HG03460 (cell line): Measurements from ENCODE around the gene FGD4.
A peak's percentile ranks its signal among the peaks of the same experiment; 100 is the strongest.

Experiments used
- ATAC-seq: cut with Tn5 transposase; IDR thresholded peaks from one replicate; pipeline ENCODE4 v1.9.1; 2021; ENCODE audit not compliant: unreplicated experiment

The FGD4 gene

GRCh38 chr12:32454866-32455265, 55.5 kb downstream of the FGD4 start:
- no peak for ATAC-seq

GRCh38 chr12:32455607-32456071, 56.3 kb downstream of the FGD4 start:
- ATAC-seq, result no peak

- no peak for ATAC-seq
These were observed 58.1 kb downstream of the FGD4 start for GRCh38 chr12:32457251-32458025.

GRCh38 chr12:32460638-32461037, 61.3 kb downstream of the FGD4 start:
- no peak for ATAC-seq

DNA sequence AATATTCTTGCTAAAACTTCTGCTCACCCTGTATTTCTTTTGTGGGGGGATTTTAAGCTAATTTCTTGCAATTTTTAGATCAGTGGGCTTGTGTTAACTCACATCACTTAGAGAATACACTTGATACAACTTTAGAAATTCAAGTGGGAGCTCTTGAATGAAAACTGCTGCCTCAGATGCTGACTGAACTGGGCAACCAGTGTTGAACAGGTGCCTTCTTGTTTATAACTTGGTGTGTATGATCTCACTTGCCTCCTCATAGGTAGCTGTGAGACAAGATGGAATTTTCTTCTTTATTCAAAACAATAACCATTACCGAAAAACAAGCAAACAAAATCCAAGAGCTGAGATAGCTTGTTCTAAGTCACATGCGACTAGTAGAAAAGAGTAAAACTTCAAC, 63.5 kb downstream of the FGD4 start:
- no peak for ATAC-seq

GRCh38 chr12:32466187-32466586, 66.8 kb downstream of the FGD4 start:
- ATAC-seq, result no peak

DNA sequence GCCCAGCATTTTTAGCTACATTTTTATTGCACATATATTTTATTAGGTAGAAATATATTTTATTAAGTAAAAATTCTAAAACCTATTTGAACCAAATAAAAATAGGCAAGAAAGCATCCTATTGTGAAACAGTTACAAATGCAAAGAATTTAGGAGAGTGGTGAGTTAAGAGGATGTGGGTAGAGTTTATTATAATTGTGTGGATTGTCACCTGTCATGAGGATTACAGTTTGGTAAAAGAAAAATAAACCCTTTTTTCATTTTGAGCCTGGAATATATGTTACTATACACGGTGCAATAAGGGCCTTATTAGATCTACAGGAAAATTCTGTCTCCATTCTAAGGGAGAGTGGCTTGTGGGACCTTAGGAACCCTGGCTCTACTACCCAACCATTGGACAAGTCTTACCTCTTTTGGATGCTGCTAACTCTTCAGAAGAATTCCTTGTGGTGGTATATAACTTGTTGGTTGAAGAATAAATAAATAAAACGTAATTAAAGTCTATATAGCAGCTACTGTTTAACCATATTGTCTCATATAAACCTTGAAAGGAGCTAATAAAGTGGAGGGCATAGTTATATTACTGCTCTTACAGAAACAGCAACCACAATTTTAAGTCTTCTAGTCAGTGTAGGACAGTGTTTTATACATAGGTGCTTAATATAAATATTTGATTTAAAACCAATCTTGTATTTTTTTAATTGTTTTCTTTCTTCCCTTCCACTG, 67.8 kb downstream of the FGD4 start:
- no peak for ATAC-seq

GRCh38 chr12:32467959-32468863, 68.9 kb downstream of the FGD4 start:
- ATAC-seq, result no peak

- ATAC-seq, result no peak
These were observed 71.6 kb downstream of the FGD4 start for GRCh38 chr12:32470936-32471470.

GRCh38 chr12:32471591-32472001, 72.2 kb downstream of the FGD4 start:
- ATAC-seq, result no peak

DNA sequence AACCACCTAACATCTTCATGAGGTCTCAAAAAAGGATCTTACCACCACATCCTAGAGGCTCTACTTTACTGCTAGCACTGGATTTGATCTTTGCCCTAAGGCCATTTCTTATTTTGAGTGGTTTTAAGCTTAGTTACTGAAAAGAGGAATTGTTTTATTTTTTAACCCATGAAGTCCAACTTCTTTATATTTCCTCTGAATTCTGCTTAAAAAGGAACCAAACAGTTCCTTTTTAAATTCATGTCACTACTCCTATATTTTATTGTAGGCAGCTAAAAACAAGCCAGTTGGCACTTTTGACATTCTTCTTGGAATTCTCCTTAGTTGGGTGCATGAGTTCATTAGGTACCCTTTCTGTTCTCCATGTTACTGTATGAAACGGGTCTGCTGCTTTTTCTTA, 76.4 kb downstream of the FGD4 start:
- no peak for ATAC-seq

DNA sequence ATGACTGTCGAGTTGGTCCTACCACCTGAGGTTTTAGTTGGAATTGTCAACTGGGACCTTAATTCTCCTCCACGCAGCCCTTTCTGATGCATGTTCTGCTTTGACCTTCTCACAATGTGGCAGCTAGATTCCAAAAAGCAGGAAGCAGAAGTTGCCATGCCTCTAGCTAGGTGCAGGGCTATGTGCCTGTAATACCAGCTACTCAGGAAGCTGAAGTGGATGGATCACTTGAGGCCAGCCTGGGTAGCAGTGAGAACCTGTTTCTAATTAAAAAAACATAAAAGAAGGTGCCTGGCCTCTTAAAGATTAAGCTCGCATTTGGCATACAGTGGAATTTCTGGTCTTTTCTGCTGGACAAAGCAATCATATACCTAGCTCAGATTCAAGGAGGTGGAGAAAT, 77.1 kb downstream of the FGD4 start:
- ATAC-seq, result no peak

DNA sequence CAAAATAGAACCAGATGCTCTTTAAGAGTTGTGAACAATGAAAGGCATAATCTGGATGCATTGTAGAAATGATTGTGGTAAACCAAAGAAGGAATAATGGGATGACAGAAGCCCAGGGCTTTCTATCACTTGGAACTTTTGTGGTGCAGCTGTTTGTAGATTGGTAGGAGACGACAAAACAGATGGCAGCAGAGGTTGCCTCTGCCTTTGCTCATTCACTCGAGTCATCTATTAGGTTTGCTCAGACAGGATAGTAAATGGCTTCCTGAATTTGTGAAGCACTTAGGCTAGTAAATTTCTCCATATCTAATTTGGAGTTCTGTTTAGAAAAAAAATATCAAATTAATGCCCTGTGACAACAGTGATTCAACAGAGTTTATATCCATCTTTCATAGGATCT, 78.4 kb downstream of the FGD4 start:
- no peak for ATAC-seq

DNA sequence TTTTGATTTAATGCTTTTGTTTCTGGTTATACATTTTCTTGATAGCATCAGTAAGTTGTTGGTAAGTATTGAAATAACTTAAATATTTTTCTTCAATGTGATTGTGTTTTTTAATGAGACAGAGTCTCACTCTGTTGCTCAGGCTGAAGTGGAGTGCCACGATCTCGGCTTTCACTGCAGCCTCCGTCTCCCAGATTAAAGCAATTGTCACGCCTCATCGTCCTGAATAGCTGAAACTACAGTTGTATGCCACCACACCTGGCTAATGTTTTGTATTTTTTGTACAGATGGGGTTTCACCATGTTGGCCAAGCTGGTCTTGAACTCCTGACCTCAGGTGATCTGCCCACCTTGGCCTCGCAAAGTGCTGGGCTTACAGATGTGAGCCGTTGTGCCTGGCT, 78.8 kb downstream of the FGD4 start:
- ATAC-seq, result no peak

- no peak for ATAC-seq
These were observed 79.7 kb downstream of the FGD4 start for GRCh38 chr12:32478858-32479725.

GRCh38 chr12:32482226-32482625, 82.9 kb downstream of the FGD4 start:
- peak; percentile 79 for ATAC-seq

- ATAC-seq, result no peak
These were observed 84.1 kb downstream of the FGD4 start for GRCh38 chr12:32483499-32483898.

GRCh38 chr12:32483993-32484392, 84.6 kb downstream of the FGD4 start:
- no peak for ATAC-seq

GRCh38 chr12:32486158-32486557, 86.8 kb downstream of the FGD4 start:
- ATAC-seq, result no peak

DNA sequence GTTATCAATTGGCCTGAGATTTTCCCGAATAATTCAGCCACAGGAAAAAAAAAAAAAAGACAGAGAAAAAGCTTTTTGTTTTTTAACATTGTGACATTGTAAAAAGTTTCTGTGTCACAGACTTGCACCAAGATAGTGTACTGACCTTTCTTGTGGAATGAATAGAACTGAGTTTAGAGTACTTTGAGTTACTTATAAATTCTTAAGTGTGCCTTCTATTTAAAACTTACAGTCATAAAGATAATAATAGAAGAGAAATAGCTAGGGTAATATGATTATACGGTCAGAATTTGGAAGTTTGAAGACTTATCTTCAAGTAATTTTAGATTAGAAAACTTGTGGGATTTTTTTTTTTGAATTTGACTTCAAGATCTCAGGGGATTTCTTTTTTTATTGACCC, 88.8 kb downstream of the FGD4 start:
- ATAC-seq, result no peak
